Activated CD8-positive, alpha-beta T cell treated with anti-CD3 and anti-CD28 coated beads for 36 hours (primary cell): ENCODE results near the gene TENT4A. TPM values are rescaled to one million over a fixed set of nuclear protein-coding genes. Genes with fewer than 3 reads are reported as not detected.

ENCODE experiments used
- ATAC-seq: fragments of 200-7000 bp; cut with Tn5 transposase; one replicate; pipeline ENCODE4 v1.10.0; 2021; ENCODE audit warnings: mild to moderate bottlenecking, moderate library complexity
- CTCF ChIA-PET: fragments of 350-600 bp; sonication (Branson Sonifier 250); formaldehyde crosslinking; loops from one replicate; lab custom pipeline; 2021; ENCODE audit warnings: antibody characterized with exemption; lab: Charles Lee
- POLR2A ChIA-PET: fragments of 350-600 bp; sonication (Branson Sonifier 250); formaldehyde crosslinking; loops from one replicate; lab custom pipeline; 2021; ENCODE audit warnings: antibody characterized with exemption; lab: Charles Lee
- DNase-seq: peaks from one replicate; pipeline ENCODE4 v3.0.0-alpha.2; 2020
- H3K27ac Mint-ChIP-seq: one replicate; pipeline ENCODE4 v1.8.0; 2021; ENCODE audit warnings: mild to moderate bottlenecking, mixed read lengths
- H3K27me3 Mint-ChIP-seq: one replicate; pipeline ENCODE4 v1.8.0; 2021; ENCODE audit warnings: mixed read lengths
- H3K36me3 Mint-ChIP-seq: one replicate; pipeline ENCODE4 v1.8.0; 2021; ENCODE audit warnings: low read depth, mixed read lengths
- H3K4me1 Mint-ChIP-seq: one replicate; pipeline ENCODE4 v1.8.0; 2021; ENCODE audit warnings: low read depth, mixed read lengths
- H3K4me3 Mint-ChIP-seq: one replicate; pipeline ENCODE4 v1.8.0; 2021; ENCODE audit warnings: mild to moderate bottlenecking, moderate library complexity, mixed read lengths
- H3K9me3 Mint-ChIP-seq: one replicate; pipeline ENCODE4 v1.8.0; 2021; ENCODE audit warnings: mixed read lengths
- CTCF ChIP-seq: fragments of 200-600 bp; IDR thresholded peaks from one replicate; pipeline ENCODE4 v1.8.0; 2022; ENCODE audit warnings: antibody characterized with exemption, mild to moderate bottlenecking
- intact Hi-C: fragments of 100-400 bp; cut with micrococcal nuclease; formaldehyde crosslinking; loops from one replicate; pipeline ENCODE4 v1.10.0; 2022
- total RNA-seq, 2 experiments: library from RNA; stranded (reverse); gene quantifications; one replicate each; pipeline ENCODE4 v1.2.3, GENCODE V29; 2021

Gene TENT4A
- total RNA-seq, 2 experiments from 2014 or later = 50.6 to 51.9 TPM

- Mint-ChIP-seq H3K4me1 (peaks cover 11% of the 10 kb centered on the region), H3K9me3 (no peaks in the 10 kb centered on the region), H3K36me3 (no peaks in the 10 kb centered on the region), H3K27ac (no peak overlapping the region), H3K4me3 (no peak overlapping the region), H3K27me3 (peaks cover 17% of the 10 kb centered on the region)
- intact Hi-C loops = no loop called here
- ChIA-PET POLR2A (no interaction called here), CTCF (no interaction called here)
- ATAC-seq (no peak), DNase-seq (no peak)
- TF ChIP-seq CTCF = no peak
Observed at GRCh38 chr5:6702633-6703032, 10.6 kb upstream of the TENT4A start.

DNA sequence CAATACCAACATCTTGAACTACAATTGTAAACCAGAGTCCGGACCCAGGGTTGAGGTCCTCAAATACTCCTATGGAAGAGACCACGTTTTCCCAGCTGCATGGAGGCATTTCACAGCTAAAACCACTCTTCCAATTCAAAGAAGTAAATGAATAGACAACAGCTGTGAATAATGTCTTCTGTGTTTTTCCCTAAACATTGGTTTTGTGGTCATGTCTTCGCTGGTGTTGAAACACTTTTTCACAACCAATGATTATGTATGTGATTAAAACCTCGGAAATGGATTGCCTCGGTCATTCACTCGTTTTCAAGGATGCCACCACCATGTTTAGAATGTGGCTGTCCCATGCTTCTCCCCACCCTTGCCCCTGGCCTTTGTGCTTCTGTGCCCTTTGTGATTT, 9.4 kb upstream of the TENT4A start:
- no peak overlapping the region for H3K4me3 Mint-ChIP-seq
- ATAC-seq (no peak), DNase-seq (no peak)
- POLR2A ChIA-PET = no interaction called here
- no peaks in the 10 kb centered on the region for H3K36me3 Mint-ChIP-seq
- no peak for TF ChIP-seq CTCF
- intact Hi-C loops = no loop called here
- H3K4me1 Mint-ChIP-seq = peaks cover 11% of the 10 kb centered on the region
- CTCF ChIA-PET = no interaction called here
- H3K9me3 Mint-ChIP-seq = no peaks in the 10 kb centered on the region
- no peak overlapping the region for H3K27ac Mint-ChIP-seq
- peaks cover 11% of the 10 kb centered on the region for H3K27me3 Mint-ChIP-seq

- no peak overlapping the region for H3K27ac Mint-ChIP-seq
- H3K9me3 Mint-ChIP-seq = no peaks in the 10 kb centered on the region
- no peaks in the 10 kb centered on the region for H3K36me3 Mint-ChIP-seq
- ATAC-seq (no peak), DNase-seq (no peak)
- CTCF ChIA-PET = no interaction called here
- no peak for TF ChIP-seq CTCF
- no peak overlapping the region for H3K4me3 Mint-ChIP-seq
- peaks cover 10% of the 10 kb centered on the region for H3K27me3 Mint-ChIP-seq
- H3K4me1 Mint-ChIP-seq = peaks cover 11% of the 10 kb centered on the region
- intact Hi-C loops = no loop called here
- POLR2A ChIA-PET = no interaction called here
Observed at GRCh38 chr5:6704361-6704851, 8.8 kb upstream of the TENT4A start.

GRCh38 chr5:6705088-6705487, 8.1 kb upstream of the TENT4A start:
- POLR2A ChIA-PET = no interaction called here
- CTCF ChIA-PET = no interaction called here
- Mint-ChIP-seq H3K9me3 (no peaks in the 10 kb centered on the region), H3K27ac (no peak overlapping the region), H3K4me3 (no peak overlapping the region), H3K36me3 (no peaks in the 10 kb centered on the region), H3K27me3 (peaks cover 7% of the 10 kb centered on the region), H3K4me1 (peaks cover 11% of the 10 kb centered on the region)
- DNase-seq = peak; percentile 49
- ATAC-seq = peak; percentile 75
- intact Hi-C loops = no loop called here
- no peak for TF ChIP-seq CTCF

DNA sequence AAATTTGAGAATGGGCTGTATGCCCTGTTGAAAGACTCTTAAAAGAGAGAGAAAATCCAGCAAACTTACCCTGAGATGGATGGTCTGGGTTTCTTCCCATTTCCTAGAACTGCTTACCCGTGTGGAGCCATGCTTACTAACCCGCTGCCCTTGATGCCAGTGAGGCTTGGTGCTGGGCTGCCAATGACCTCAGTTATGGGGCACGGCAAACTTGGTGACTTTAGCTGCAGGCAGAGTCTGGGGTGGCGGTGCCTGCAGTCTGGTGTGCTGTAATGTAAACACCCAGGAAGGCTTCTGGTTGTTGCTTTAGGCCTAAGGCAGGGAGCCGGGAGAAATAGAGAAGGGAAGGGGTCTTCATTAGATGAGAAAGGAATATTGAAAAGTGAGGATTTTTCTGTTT, 7.3 kb upstream of the TENT4A start:
- Mint-ChIP-seq H3K4me1 (peaks cover 11% of the 10 kb centered on the region), H3K9me3 (no peaks in the 10 kb centered on the region), H3K27ac (no peak overlapping the region), H3K27me3 (peaks cover under 1% of the 10 kb centered on the region), H3K36me3 (no peaks in the 10 kb centered on the region), H3K4me3 (no peak overlapping the region)
- DNase-seq = no peak
- intact Hi-C loops = no loop called here
- no peak for ATAC-seq
- ChIA-PET POLR2A (no interaction called here), CTCF (no interaction called here)
- TF ChIP-seq CTCF = no peak
